ENCODE measurements around the gene DUSP8.

GRCh38 chr11:1560002-1560648 lies 11.9 kb downstream of the DUSP8 start:
- TF ChIP-seq CTCF (conservative IDR thresholded peaks at IDR 0.05) (no peak), EZH2 (IDR thresholded peaks at IDR 0.05; ENCODE audit: low read depth) (no peak)
